Fibroblast of skin of left quadriceps (primary cell): Measurements from ENCODE around the gene TRIM25.

ENCODE experiments used
- DNase-seq, 2 experiments: peaks; one replicate each; pipeline ENCODE4 v3.0.0-alpha.2; 2013; ENCODE audit warnings: low read depth in 2 of 2

The TRIM25 gene

GRCh38 chr17:56926704-56927103 is 12.9 kb upstream of the TRIM25 start:
- DNase-seq: no peak

- DNase-seq: no peak
Measured at GRCh38 chr17:56926270-56926669, 12.4 kb upstream of the TRIM25 start.

- no peak for DNase-seq
Measured at GRCh38 chr17:56925088-56925487, 11.2 kb upstream of the TRIM25 start.

- DNase-seq: no peak
Measured at GRCh38 chr17:56919717-56920116, 5.9 kb upstream of the TRIM25 start.

GRCh38 chr17:56918916-56919315 is 5.1 kb upstream of the TRIM25 start:
- DNase-seq: no peak

- DNase-seq: no peak
Measured at GRCh38 chr17:56917559-56918296, 3.9 kb upstream of the TRIM25 start.

GRCh38 chr17:56914581-56915273 is 878 bp upstream of the TRIM25 start:
- DNase-seq: no peak

- DNase-seq: no peak
Measured at GRCh38 chr17:56913353-56913866, 439 bp downstream of the TRIM25 start.

- DNase-seq: no peak
Measured at GRCh38 chr17:56913000-56913311, 893 bp downstream of the TRIM25 start.

- no peak for DNase-seq
Measured at GRCh38 chr17:56912105-56912999, 1.5 kb downstream of the TRIM25 start.

GRCh38 chr17:56910509-56911235 is 3.2 kb downstream of the TRIM25 start:
- no peak for DNase-seq

GRCh38 chr17:56909742-56910508 is 3.9 kb downstream of the TRIM25 start:
- DNase-seq: no peak

GRCh38 chr17:56908001-56908542 is 5.8 kb downstream of the TRIM25 start:
- DNase-seq: no peak

GRCh38 chr17:56903560-56903959 is 10.3 kb downstream of the TRIM25 start:
- DNase-seq: no peak

- no peak for DNase-seq
Measured at GRCh38 chr17:56902348-56902747, 11.5 kb downstream of the TRIM25 start.

GRCh38 chr17:56899403-56899802 is 14.4 kb downstream of the TRIM25 start:
- no peak for DNase-seq

GRCh38 chr17:56898874-56899273 is 15.0 kb downstream of the TRIM25 start:
- no peak for DNase-seq

GRCh38 chr17:56897646-56898424 is 16.0 kb downstream of the TRIM25 start:
- no peak for DNase-seq

GRCh38 chr17:56896968-56897359 is 16.9 kb downstream of the TRIM25 start:
- no peak for DNase-seq
